NOMO-1 treated with DMSO at 0.1 percent for 48 hours (cell line): ENCODE measurements around the gene CDON.
"Not testable (repeated sequence)": the region's sequence is repeated elsewhere in the genome, so short reads cannot be mapped to it uniquely, and the experiment has no call there.

Source experiments
- DNase-seq: peaks from one replicate; lab custom pipeline; 2025; ENCODE audit not compliant: unreplicated experiment; lab: John Stamatoyannopoulos, UW

CDON gene

GRCh38 chr11:126049159-126049558 is 13.5 kb downstream of the CDON start:
- DNase-seq = no peak

- no peak for DNase-seq
These were observed 14.5 kb downstream of the CDON start for GRCh38 chr11:126048197-126048596.

DNA sequence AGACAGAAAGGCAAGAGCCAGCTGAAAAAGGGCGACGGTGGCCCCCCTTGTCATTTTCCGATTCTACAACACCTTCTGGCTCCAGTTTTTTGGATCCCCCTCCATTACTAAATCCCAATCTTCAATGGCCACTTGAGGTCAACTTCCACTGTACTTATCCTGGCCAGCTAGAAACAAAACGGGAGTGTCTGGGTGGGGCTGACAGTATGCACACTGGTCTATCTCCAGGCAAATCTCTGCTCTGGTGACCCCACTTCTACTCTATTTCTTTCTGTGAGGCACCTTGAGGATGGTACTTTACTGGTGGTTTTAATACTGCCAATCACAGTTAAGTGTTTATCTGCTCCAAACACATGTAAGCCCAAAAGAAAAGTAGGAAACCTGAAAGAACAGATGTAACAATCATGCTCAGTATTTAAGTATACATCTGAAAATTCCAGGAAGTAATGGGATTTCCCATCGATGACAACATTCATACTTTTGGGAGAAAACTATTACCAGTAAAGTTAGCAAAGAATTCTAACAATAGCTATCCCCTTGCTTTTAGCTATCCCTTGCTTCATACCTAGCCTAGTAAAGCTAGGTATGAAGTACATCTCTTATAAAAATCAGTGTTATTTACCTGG is 16.0 kb downstream of the CDON start:
- no peak for DNase-seq

GRCh38 chr11:126039485-126040271 is 23.0 kb downstream of the CDON start:
- DNase-seq = no peak

DNA sequence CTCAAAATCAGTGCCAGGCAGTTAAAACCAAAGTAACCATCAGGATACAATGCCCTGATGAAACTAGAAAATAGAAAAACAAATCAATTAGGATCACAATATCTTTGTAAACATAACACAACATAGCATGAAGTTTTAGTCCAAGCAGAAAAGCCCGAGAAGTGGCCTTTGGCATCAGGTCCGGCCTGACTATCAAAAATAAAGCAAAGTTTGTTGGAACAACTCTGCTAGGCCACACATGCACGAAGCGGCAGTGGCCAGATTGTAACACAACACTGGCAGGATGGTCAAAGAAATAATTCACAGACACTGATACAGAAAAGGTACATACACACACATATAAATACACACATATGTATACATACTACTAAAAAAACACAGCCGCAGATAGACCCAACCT is 26.9 kb downstream of the CDON start:
- no peak for DNase-seq

- DNase-seq = no peak
These were observed 27.7 kb downstream of the CDON start for GRCh38 chr11:126034933-126035425.

DNA sequence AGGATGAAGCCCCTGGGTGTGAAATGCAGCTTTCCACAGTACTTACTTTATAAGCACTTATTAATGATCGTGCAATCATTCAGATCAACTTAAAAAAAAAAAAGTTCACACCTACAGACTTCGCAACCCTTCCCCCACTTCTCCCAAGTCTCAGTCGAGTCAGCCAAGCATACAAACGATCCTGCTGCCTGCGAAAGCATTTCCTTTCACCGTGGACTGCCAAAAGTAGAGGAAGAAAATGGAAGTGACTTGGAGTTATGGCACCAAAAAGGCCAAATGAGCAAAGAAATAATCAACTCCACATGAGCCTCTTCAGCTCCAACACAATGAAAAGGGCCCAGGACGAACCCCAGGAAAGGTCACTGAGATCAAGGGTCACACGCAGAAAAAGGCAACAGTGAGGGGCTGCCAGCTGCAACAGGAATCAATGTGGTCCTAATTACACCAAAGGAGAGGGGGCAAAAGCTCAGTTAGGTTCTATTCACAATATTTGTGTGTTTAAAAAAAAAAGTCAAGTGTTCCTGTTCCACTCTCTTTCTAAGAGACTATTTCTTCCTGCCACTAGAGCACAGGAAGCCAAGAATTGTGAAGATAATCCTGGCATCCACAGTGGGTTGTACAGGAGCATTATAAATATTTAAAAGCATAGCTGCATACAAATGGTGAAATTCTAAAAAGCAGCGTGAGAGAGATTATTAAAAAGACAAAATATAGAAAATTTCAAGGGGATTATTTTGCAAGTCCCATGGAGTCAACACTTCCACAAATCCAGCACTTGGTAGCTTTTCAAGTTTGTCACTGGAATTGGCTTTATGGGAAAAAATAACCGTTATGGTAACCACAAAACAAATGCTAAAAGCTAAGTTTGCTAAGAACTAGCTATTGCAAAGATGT is 28.4 kb downstream of the CDON start:
- DNase-seq = no peak

GRCh38 chr11:126032375-126032774 is 30.3 kb downstream of the CDON start:
- no peak for DNase-seq

- DNase-seq = no peak
These were observed 32.9 kb downstream of the CDON start for GRCh38 chr11:126029805-126030204.

DNA sequence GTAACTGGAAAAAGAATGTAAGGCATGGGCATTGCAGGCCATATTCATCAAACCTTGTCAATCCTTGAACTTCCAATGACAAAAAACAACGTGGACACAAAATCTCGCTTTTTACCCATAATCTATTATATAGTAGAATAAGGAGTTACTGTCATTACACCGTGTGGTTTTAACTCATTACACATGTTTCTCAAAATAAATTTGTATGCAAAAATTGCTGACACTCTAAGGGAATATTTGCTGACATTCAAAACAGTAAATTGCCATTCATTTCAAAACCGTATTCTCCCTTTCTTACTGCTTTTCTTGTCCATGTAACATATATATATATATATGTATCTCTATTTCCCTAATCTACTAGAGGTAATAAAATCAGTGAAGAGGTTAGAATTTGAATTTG is 33.4 kb downstream of the CDON start:
- DNase-seq = no peak

DNA sequence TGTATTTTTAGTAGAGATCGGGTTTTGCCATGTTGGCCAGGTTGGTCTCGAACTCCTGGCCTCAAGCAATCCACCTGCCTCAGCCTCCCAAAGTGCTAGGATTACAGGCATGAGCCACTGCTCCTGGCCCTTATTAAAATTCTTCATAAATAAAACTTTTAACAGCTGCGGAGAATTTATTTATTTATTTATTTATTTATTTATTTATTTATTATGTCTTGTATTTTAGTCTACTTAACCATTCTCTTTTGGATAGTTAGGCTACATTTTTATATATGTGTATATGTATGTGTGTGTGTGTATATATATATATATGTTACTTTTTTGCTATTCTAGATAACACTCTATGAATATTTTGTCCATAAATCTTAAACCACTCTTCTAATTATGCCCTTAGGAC is 34.1 kb downstream of the CDON start:
- not testable (repeated sequence) for DNase-seq

DNA sequence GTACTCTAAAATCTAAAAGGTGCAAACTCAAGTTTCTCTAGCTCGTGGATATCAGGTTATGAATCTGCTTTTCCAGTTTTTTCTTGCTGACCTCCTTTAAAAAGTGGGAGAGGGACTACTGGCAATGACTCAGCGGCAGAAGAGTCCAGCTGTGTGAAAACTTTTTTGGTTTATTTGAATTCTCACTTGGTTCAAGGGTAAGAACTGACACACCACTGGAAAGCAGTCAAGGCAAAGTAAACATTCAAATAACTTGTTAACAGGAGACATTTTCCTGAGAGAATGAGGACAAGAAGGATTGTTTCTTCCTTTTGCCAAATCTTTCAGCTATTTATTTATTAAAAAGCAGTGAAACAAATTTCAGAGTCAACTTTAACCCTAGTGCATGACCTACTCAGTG is 36.1 kb downstream of the CDON start:
- DNase-seq = no peak

DNA sequence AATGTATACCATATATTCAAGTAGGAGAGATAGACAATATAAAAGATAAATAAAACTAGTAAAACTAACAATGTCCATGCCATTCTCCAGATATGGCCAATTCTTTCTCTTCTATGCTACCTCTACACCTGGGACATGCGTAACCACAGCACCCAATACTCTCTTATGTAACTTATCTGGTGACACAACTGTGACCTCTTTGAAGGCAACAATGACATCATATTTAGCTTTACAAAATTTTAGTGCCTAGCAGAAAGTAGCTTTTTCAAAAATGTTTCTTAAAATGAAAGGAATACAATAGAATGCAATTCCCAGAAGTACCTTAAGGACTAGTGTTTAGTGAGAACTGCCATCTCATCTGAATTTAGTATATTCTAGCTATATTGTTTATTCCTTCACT is 36.8 kb downstream of the CDON start:
- no peak for DNase-seq

DNA sequence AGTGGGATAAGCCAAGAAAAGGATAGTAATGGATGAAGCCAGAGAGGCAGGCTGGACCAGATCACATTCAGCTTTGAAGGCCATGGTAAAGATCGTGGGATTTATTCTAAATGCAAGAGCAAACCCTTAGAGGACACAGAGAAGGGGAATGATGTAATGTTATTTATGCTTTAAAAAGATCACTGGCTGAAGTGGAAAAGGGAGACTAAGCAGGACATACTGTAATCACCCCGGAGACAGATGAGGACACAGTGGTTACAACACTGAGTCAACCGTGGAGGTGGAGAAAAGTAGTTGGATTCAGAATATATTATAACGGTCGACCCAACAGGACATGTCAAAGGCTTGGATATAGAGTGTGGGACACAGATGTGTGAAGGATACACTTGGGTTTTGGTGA is 38.5 kb downstream of the CDON start:
- DNase-seq = no peak

DNA sequence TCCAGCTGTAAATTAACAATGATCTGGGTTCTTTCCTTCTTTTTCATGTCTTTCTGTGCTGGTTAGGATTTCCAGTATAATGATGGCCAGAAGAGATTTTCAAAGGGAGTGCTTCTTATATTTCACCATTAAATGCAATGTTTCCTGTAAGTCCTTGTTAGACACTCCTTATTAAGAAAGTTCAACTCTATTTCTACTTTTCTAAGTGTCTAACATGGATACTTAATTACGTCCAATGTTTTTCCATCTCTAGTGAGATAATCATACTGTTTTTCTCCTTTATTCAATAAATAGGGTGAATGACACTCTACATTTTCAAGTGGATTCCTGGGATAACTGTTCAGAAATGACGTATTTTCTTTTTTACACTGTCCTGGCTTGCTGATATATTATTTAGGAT is 49.8 kb downstream of the CDON start:
- no peak for DNase-seq

DNA sequence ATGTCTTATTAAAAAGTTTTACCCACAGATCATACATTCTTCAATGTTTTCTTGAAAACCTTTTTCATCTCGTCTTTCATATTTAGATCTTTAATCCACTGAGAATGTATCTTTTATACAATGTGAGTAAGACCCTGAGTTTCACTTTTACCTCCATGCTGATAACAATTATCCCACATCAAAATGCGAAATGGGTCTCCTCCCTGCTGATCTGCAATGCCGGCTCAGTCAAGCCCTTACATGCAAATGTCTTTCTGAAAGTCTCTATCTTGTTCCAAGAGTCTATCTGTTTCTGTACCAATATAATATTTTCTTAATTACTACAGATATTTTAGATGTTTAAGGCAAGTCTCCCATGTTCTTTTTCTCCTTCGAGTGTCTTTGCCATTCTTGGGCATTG is 50.9 kb downstream of the CDON start:
- no peak for DNase-seq

DNA sequence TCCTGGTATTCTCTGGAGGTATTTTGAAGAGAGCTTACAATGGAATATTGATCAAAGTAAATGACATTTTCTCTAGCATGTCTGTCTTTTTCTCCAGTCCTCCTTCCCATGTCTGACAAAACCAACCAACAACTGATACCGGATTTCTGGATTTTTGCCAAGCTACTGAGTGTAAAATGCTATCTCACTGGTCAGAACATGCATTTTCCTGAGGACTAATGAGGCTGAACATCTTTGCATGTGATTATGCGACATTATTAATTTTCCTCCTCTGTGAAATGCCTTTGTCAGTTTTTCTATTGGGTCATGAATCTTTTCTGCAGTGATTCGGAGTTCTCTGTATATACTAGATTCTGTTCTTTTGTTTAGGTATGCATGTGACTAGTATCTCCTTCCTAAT is 51.4 kb downstream of the CDON start:
- no peak for DNase-seq

DNA sequence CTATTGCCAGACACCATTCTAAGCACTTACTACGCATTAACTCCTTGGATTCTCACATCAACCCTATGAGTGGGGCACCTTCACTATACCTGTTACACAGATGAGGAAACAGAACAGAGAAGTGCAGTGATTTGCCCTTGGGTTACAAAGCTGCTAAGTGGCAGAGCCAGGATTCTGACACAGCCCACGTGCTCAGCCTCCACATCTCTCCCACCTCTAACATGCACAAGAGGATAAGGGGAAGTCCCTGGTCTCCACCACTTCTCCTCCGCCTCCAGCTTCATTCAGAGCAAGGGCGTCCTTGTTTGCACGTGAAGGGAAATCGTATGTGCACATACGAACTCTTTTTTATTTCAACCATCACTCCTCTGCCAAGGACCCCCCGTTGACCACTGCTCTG is 53.7 kb downstream of the CDON start:
- no peak for DNase-seq

- peak; percentile 3 for DNase-seq
These were observed 55.4 kb downstream of the CDON start for GRCh38 chr11:126007238-126007637.

DNA sequence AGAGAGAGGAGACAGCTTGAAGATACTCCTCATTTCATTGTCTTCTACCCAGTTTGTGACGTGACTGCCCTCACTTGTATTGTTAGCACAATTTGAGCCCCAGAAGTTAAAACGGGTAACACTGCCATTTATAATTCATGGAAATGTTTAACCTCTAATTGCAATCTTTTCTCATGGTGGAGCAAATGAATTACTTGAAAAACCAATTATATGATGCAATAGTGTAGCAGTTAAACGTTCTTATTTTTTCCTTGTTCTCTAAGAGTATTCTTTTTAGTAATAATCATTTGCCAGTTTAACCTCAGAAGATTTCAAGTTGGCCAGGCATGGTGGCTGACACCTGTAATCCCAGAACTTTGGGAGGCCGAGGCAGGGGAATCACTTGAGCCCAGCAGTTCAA is 56.6 kb downstream of the CDON start:
- DNase-seq = peak; percentile 34

DNA sequence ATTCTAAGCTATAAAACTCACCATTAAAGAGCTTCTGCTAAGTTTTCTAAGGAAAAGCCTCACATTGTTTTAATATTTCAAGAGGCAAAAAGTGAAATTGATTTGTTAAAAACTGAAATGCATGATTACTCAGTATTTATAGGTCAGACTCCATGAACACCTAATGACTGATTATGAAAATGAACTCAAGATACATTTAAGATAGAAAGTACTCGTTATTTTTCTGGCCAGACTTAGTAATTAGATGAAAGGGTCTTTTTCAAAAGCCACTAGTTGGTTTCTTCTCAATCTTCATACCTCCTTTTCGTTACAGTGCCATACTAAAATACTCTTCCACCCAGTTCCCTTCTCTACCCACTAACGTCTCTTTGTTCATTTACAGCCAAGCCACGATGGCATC is 60.5 kb downstream of the CDON start:
- no peak for DNase-seq
